ENCODE data around the gene PRDM10. TPM values are rescaled to one million over a fixed set of nuclear protein-coding genes. Genes with fewer than 3 reads are reported as not detected.

PRDM10 gene
- total and polyA plus RNA-seq, 10 of the 15 experiments (the other 5 are each of a cell fraction or from before 2014, with no cell fraction given) = 0.93 to 6.2 (median 4.1) TPM

GRCh38 chr11:129975543-129975942, 27.1 kb downstream of the PRDM10 start:
- no peak for FAIRE-seq
- no peak for ATAC-seq
- Histone ChIP-seq H2AFZ (ENCODE audit: control insufficient read depth, low read depth, low read length) (no peak overlapping the region), H3K27ac (ENCODE audit: control insufficient read depth, insufficient read depth) (no peak overlapping the region), H3K36me3 (ENCODE audit: control insufficient read depth in 2 of 2, insufficient read depth in 2 of 2, low read length in 1 of 2) (no peaks in the 10 kb centered on the region), H3K4me1 (ENCODE audit: control insufficient read depth, insufficient read depth, low read length) (peaks cover 6% of the 10 kb centered on the region; the same call in 1 of the 2 replicates), H3K27me3 (replicated peaks in 1 of 2; ENCODE audit: control insufficient read depth in 2 of 2, insufficient read depth in 2 of 2, low read length in 1 of 2) (no peaks in the 10 kb centered on the region), H3K9ac (ENCODE audit: control insufficient read depth, insufficient read depth, low read length) (no peak overlapping the region), H3K79me2 (ENCODE audit: control insufficient read depth, insufficient read depth, low read length) (no peaks in the 10 kb centered on the region), H4K20me1 (ENCODE audit: control insufficient read depth, insufficient read depth) (no peaks in the 10 kb centered on the region), H3K9me3 (replicated peaks; ENCODE audit: control insufficient read depth, insufficient read depth, low read length) (no peaks in the 10 kb centered on the region), H3K4me2 (ENCODE audit: control insufficient read depth, insufficient read depth) (no peak overlapping the region), H3K4me3 (no peak overlapping the region)
- ChIA-PET SMC1A (ENCODE audit: uncharacterized antibody, unreplicated experiment) (no interaction called here), CTCF (interaction anchor here (1.6 to 1.8 kb wide), 2 partner anchors 15 to 17 kb away, joined by 5 to 6 read pairs; no protein-coding TSS in a partner anchor), POLR2A (no interaction called here), RAD21 (ENCODE audit: unreplicated experiment) (no interaction called here)
- no TSS peak for BruUV-seq (replicated peaks)
- DNase-seq (ENCODE audit: low read depth, low spot score) = no peak
- in situ Hi-C loops (cut with MboI) (no loop called here), intact Hi-C loops (cut with micrococcal nuclease; ENCODE audit: unreplicated experiment) (no loop called here)
- TF ChIP-seq BCL3 (IDR thresholded peaks at IDR 0.05; ENCODE audit: borderline replicate concordance, insufficient read depth, low read depth, low read length, poor library complexity, severe bottlenecking) (no peak), SRF (IDR thresholded peaks at IDR 0.05; ENCODE audit: low read depth in 2 of 2, low read length in 2 of 2) (no peak), PRDM15 (CRISPR knock-in tag; IDR thresholded peaks at IDR 0.05) (no peak), POU2F2 (IDR thresholded peaks at IDR 0.05; ENCODE audit: borderline replicate concordance, low read depth, low read length) (no peak), FOXM1 (IDR thresholded peaks at IDR 0.05; ENCODE audit: low read depth, low read length) (no peak), NR2C1 (IDR thresholded peaks at IDR 0.05) (no peak), SP1 (IDR thresholded peaks at IDR 0.05; ENCODE audit: low read depth, low read length) (no peak), TAF1 (IDR thresholded peaks at IDR 0.05; ENCODE audit: borderline replicate concordance, low read depth, low read length) (no peak), EP300 (IDR thresholded peaks at IDR 0.05; ENCODE audit: borderline replicate concordance in 1 of 2, control insufficient read depth in 1 of 2, low read depth in 2 of 2, low read length in 2 of 2) (no peak), BCL11A (IDR thresholded peaks at IDR 0.05; ENCODE audit: low read depth, low read length) (no peak), CREM (IDR thresholded peaks at IDR 0.05; ENCODE audit: low read depth) (no peak), TCF3 (IDR thresholded peaks at IDR 0.05; ENCODE audit: borderline replicate concordance, insufficient read depth, low read depth, low read length) (no peak), ETV6 (conservative IDR thresholded peaks at IDR 0.05 in 1 of 2, IDR thresholded peaks at IDR 0.05 in 1 of 2; ENCODE audit: borderline replicate concordance in 1 of 2, low read depth in 1 of 2) (no peak), JUNB (IDR thresholded peaks at IDR 0.05) (no peak), LARP7 (IDR thresholded peaks at IDR 0.05) (no peak), FOS (IDR thresholded peaks at IDR 0.05; ENCODE audit: borderline replicate concordance, extremely low read depth, insufficient read length) (no peak)
- 95% methylated on average over 2 of the region's 2 CpGs for WGBS (ENCODE audit: insufficient coverage, insufficient replicate concordance, low lambda C conversion rate, missing lambda C conversion rate)

Data from GM12878 (cell line).